ENCODE measurements around the gene PAIP2B. TPM values are rescaled to one million over a fixed set of nuclear protein-coding genes. Genes with fewer than 3 reads are reported as not detected.

Gene PAIP2B
- total and polyA plus RNA-seq, 9 of the 15 experiments (the other 6 are each of a cell fraction or from before 2014, with no cell fraction given): 0.18 to 0.38 (median 0.25) TPM

DNA sequence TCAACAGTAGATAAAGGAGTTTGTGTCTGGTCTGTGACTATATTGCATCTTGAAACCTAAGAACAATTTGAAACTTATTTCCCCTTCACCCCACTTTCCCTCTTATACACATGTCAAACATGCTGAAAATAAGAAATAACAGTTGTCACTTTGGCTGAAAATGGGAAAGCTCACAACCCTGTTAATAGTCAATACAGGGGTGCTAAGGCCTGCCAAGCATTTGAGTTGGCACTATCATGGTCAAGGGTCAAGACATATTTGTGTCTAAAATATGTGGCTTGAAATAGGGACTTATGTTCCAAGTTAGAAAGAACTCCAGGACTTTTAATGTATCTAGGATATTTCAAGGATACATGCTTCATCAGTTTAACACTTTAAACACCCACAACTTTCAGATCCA lies 20.6 kb downstream of the PAIP2B start:
- Histone ChIP-seq H3K79me2 (ENCODE audit: control insufficient read depth, insufficient read depth, low read length) (no peaks in the 10 kb centered on the region), H3K27me3 (ENCODE audit: control insufficient read depth in 2 of 2, insufficient read depth in 2 of 2, low read length in 2 of 2) (peaks cover 0 to 8% of the 10 kb centered on the region in 2 experiments; a peak in 1 of 5 replicates), H3K36me3 (ENCODE audit: control insufficient read depth, insufficient read depth, low read length) (no peaks in the 10 kb centered on the region), H3K9me1 (ENCODE audit: control insufficient read depth, insufficient read depth, low read length) (no peaks in the 10 kb centered on the region), H2AFZ (ENCODE audit: low read depth, low read length) (no peak overlapping the region), H3K27ac (ENCODE audit: extremely low read depth, low read depth, low read length) (no peak overlapping the region), H3K9me3 (replicated peaks; ENCODE audit: control insufficient read depth, insufficient read depth, low read depth, low read length) (no peaks in the 10 kb centered on the region), H3K4me3 (no peak overlapping the region), H4K20me1 (replicated peaks; ENCODE audit: control insufficient read depth, insufficient read depth, low read length) (no peaks in the 10 kb centered on the region), H3K4me1 (replicated peaks in 1 of 2; ENCODE audit: control insufficient read depth in 2 of 2, insufficient read depth in 2 of 2, low read length in 2 of 2) (no peaks in the 10 kb centered on the region), H3K9ac (ENCODE audit: insufficient read depth in 1 of 2, low read depth in 2 of 2, low read length in 2 of 2) (no peak overlapping the region), H3K4me2 (ENCODE audit: insufficient read depth, low read length) (no peak overlapping the region)
- POLR2A ChIA-PET: no interaction called here
- ATAC-seq (no peak), DNase-seq (ENCODE audit: extremely low read depth in 1 of 4, low spot score in 3 of 4) (no peak), FAIRE-seq (no peak)
- CTCF ChIA-PET (ENCODE audit: low intra/inter-chr PET ratio): no interaction called here
- intact Hi-C loops (cut with micrococcal nuclease): no loop called here
- no TSS peak for BruUV-seq (replicated peaks)
- in situ Hi-C loops (cut with MboI): no loop called here
- TF ChIP-seq TCF7 (IDR thresholded peaks at IDR 0.05; ENCODE audit: borderline replicate concordance) (no peak), ZNF785 (CRISPR knock-in tag; IDR thresholded peaks at IDR 0.05) (no peak), MYNN (IDR thresholded peaks at IDR 0.05) (no peak), MYNN (CRISPR knock-in tag; IDR thresholded peaks at IDR 0.05) (no peak), MYC (IDR thresholded peaks at IDR 0.05; ENCODE audit: low read depth, low read length) (no peak), MYC (CRISPR knock-in tag; IDR thresholded peaks at IDR 0.05; ENCODE audit: borderline replicate concordance, low read depth) (no peak), CBX5 (IDR thresholded peaks at IDR 0.05; ENCODE audit: borderline replicate concordance, low read depth) (no peak), ZNF23 (CRISPR knock-in tag; IDR thresholded peaks at IDR 0.05) (no peak), TSC22D4 (tag; IDR thresholded peaks at IDR 0.05) (no peak), BMI1 (IDR thresholded peaks at IDR 0.05; ENCODE audit: low read length) (no peak), TEAD1 (CRISPR knock-in tag; IDR thresholded peaks at IDR 0.05) (no peak), TBL1XR1 (IDR thresholded peaks at IDR 0.05; ENCODE audit: low read length in 2 of 2) (no peak), CUX1 (CRISPR knock-in tag; IDR thresholded peaks at IDR 0.05) (no peak)
- TF ChIP-seq, protein P1, sequence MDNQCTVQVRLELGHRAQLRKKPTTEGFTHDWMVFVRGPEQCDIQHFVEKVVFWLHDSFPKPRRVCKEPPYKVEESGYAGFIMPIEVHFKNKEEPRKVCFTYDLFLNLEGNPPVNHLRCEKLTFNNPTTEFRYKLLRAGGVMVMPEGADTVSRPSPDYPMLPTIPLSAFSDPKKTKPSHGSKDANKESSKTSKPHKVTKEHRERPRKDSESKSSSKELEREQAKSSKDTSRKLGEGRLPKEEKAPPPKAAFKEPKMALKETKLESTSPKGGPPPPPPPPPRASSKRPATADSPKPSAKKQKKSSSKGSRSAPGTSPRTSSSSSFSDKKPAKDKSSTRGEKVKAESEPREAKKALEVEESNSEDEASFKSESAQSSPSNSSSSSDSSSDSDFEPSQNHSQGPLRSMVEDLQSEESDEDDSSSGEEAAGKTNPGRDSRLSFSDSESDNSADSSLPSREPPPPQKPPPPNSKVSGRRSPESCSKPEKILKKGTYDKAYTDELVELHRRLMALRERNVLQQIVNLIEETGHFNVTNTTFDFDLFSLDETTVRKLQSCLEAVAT (IDR thresholded peaks at IDR 0.05): no peak
- TF ChIP-seq, protein P2, sequence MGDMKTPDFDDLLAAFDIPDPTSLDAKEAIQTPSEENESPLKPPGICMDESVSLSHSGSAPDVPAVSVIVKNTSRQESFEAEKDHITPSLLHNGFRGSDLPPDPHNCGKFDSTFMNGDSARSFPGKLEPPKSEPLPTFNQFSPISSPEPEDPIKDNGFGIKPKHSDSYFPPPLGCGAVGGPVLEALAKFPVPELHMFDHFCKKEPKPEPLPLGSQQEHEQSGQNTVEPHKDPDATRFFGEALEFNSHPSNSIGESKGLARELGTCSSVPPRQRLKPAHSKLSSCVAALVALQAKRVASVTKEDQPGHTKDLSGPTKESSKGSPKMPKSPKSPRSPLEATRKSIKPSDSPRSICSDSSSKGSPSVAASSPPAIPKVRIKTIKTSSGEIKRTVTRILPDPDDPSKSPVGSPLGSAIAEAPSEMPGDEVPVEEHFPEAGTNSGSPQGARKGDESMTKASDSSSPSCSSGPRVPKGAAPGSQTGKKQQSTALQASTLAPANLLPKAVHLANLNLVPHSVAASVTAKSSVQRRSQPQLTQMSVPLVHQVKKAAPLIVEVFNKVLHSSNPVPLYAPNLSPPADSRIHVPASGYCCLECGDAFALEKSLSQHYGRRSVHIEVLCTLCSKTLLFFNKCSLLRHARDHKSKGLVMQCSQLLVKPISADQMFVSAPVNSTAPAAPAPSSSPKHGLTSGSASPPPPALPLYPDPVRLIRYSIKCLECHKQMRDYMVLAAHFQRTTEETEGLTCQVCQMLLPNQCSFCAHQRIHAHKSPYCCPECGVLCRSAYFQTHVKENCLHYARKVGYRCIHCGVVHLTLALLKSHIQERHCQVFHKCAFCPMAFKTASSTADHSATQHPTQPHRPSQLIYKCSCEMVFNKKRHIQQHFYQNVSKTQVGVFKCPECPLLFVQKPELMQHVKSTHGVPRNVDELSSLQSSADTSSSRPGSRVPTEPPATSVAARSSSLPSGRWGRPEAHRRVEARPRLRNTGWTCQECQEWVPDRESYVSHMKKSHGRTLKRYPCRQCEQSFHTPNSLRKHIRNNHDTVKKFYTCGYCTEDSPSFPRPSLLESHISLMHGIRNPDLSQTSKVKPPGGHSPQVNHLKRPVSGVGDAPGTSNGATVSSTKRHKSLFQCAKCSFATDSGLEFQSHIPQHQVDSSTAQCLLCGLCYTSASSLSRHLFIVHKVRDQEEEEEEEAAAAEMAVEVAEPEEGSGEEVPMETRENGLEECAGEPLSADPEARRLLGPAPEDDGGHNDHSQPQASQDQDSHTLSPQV (IDR thresholded peaks at IDR 0.05): no peak

All from K562 (cell line).